ENCODE data around the gene SOBP.

SOBP gene

DNA sequence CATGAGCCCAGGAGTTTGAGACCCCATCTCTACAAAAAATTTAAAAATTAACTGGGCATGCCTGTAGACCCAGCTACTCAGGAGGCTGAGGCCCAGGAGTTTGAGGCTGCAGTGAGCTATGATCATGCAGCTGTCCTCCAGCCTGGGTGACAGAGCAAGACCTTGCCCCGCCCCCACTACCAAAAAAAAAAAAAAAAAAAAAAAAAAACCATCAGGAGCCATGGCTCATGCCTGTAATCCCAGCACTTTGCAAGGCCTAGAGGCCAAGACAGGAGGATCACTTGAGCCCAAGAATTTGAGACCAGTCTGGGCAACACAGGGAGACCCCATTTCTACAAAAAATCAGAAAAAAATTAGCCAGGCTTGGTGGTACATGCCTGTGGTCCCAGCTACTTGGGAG lies 159.1 kb downstream of the SOBP start:
- Histone ChIP-seq H3K79me2 (ENCODE audit: control insufficient read depth, insufficient read depth, low read length, unreplicated experiment) (no peaks in the 10 kb centered on the region), H3K36me3 (ENCODE audit: insufficient read depth, low read length) (no peaks in the 10 kb centered on the region), H3K4me1 (ENCODE audit: control insufficient read depth, insufficient read depth, low read length, unreplicated experiment) (no peaks in the 10 kb centered on the region), H3K27me3 (ENCODE audit: insufficient read depth, low read length) (no peaks in the 10 kb centered on the region), H3K4me3 (ENCODE audit: low read depth, low read length) (no peak overlapping the region), H3K27ac (ENCODE audit: low read depth, low read length) (no peak overlapping the region), H2AFZ (ENCODE audit: low read length, unreplicated experiment) (no peak overlapping the region)

DNA sequence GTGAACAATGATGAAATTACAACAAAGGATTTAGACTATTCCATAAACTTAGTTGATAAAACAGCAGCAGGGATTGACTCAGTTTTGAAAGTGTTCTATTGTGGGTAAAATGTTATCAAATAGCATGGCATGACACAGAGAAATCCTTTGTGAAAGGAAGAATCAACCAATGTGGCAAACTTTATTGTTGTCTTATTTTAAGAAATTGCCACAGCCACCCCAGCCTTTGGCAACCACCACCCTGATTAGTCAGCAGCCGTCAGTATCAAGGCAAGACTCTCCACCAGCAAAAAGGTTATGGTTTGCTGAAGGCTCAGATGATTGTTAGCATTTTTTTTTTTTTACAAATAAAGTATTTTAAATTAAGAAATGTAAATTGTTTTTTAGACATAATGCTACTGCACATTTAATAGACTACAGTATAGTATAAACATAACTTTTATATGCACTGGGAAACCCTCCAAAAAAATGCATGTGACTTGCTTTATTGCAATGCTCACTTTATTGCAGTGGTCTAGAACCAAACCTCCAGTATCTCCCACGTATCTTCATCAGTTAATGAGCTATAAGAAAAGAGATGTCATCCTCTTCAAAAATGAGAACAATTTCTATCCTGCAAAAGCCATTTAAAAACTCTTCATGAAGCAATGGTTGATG lies 162.7 kb downstream of the SOBP start:
- no peak overlapping the region for H3K4me3 ChIP-seq (ENCODE audit: low read depth, low read length)
- no peaks in the 10 kb centered on the region for H3K36me3 ChIP-seq (ENCODE audit: insufficient read depth, low read length)
- no peaks in the 10 kb centered on the region for H3K79me2 ChIP-seq (ENCODE audit: control insufficient read depth, insufficient read depth, low read length, unreplicated experiment)
- H3K27ac ChIP-seq (ENCODE audit: low read depth, low read length): no peak overlapping the region
- no peaks in the 10 kb centered on the region for H3K4me1 ChIP-seq (ENCODE audit: control insufficient read depth, insufficient read depth, low read length, unreplicated experiment)
- no peak overlapping the region for H2AFZ ChIP-seq (ENCODE audit: low read length, unreplicated experiment)
- no peaks in the 10 kb centered on the region for H3K27me3 ChIP-seq (ENCODE audit: insufficient read depth, low read length)

DNA sequence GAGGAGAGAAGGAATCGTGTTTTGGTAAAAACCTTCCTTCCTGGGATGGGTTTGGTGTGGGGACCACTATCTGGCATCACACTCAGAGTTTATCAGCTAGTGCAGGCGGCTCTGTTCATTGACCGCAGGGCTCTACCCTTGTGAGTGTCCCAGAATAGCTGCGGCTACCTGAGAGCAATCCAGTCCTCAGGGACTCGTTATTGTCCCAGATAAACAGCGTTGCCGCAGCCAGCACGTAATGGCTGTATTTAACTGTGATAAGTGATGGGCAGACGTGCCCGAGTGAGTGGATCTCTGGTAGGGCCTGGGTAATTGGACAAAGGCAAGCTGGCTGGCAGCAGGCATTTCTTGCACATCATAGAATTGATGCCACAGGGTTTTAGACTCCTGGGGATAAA lies 163.3 kb downstream of the SOBP start:
- H3K27ac ChIP-seq (ENCODE audit: low read depth, low read length): no peak overlapping the region
- no peaks in the 10 kb centered on the region for H3K36me3 ChIP-seq (ENCODE audit: insufficient read depth, low read length)
- no peaks in the 10 kb centered on the region for H3K79me2 ChIP-seq (ENCODE audit: control insufficient read depth, insufficient read depth, low read length, unreplicated experiment)
- no peaks in the 10 kb centered on the region for H3K27me3 ChIP-seq (ENCODE audit: insufficient read depth, low read length)
- H3K4me3 ChIP-seq (ENCODE audit: low read depth, low read length): no peak overlapping the region
- no peaks in the 10 kb centered on the region for H3K4me1 ChIP-seq (ENCODE audit: control insufficient read depth, insufficient read depth, low read length, unreplicated experiment)
- H2AFZ ChIP-seq (ENCODE audit: low read length, unreplicated experiment): no peak overlapping the region

DNA sequence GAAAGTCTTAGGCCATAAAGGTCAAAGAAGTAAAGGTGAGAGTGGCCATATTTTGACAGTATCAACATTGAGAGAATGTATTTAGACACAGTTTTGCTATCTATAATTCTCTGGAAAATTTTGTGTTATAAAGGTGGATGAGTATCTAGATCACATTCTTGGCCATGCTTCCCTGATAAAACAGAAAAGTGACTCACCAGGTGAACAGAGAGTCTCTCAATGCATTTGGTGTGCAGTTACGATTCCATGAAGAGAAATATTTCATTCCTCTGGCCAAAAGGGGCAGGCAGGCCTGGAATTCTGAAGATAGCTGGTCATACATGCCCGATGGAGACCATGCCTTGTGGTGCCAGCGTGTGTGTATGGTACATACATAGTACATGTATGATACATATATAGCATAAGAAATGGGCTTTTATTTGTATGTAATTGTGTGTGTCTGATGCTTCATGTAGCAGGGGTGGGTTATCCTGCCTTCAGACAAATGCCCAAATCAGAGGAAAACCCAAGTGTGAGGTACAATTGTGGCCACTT lies 164.0 kb downstream of the SOBP start:
- Histone ChIP-seq H3K4me1 (ENCODE audit: control insufficient read depth, insufficient read depth, low read length, unreplicated experiment) (no peaks in the 10 kb centered on the region), H3K27ac (ENCODE audit: low read depth, low read length) (no peak overlapping the region), H3K36me3 (ENCODE audit: insufficient read depth, low read length) (no peaks in the 10 kb centered on the region)

DNA sequence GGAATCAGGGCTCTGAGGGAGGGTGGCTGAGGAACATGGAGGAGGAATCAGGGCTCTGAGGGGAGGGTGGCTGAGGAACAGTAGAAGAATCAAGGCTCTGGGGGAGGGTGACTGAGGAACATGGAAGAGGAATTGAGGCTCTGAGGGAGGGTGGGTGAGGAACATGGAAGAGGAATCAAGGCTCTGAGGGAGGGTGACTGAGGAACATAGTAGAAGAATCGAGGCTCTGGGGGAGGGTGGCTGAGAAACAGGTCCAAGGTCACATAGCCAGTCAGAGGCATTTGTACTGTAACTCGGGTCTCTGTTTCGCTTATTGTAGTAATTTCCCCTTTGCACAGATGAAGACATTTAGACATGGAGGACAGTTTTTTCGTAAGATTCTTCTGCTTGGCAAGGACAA lies 164.8 kb downstream of the SOBP start:
- Histone ChIP-seq H3K27ac (ENCODE audit: low read depth, low read length) (no peak overlapping the region), H3K36me3 (ENCODE audit: insufficient read depth, low read length) (no peaks in the 10 kb centered on the region), H2AFZ (ENCODE audit: low read length, unreplicated experiment) (no peak overlapping the region), H3K79me2 (ENCODE audit: control insufficient read depth, insufficient read depth, low read length, unreplicated experiment) (no peaks in the 10 kb centered on the region), H3K4me1 (ENCODE audit: control insufficient read depth, insufficient read depth, low read length, unreplicated experiment) (no peaks in the 10 kb centered on the region), H3K4me3 (ENCODE audit: low read depth, low read length) (no peak overlapping the region), H3K27me3 (ENCODE audit: insufficient read depth, low read length) (no peaks in the 10 kb centered on the region)

More for the DNA sequence above, 164.0 kb downstream of the SOBP start:
- Histone ChIP-seq H3K4me3 (ENCODE audit: low read depth, low read length) (no peak overlapping the region), H3K79me2 (ENCODE audit: control insufficient read depth, insufficient read depth, low read length, unreplicated experiment) (no peaks in the 10 kb centered on the region), H3K27me3 (ENCODE audit: insufficient read depth, low read length) (no peaks in the 10 kb centered on the region), H2AFZ (ENCODE audit: low read length, unreplicated experiment) (no peak overlapping the region)

DNA sequence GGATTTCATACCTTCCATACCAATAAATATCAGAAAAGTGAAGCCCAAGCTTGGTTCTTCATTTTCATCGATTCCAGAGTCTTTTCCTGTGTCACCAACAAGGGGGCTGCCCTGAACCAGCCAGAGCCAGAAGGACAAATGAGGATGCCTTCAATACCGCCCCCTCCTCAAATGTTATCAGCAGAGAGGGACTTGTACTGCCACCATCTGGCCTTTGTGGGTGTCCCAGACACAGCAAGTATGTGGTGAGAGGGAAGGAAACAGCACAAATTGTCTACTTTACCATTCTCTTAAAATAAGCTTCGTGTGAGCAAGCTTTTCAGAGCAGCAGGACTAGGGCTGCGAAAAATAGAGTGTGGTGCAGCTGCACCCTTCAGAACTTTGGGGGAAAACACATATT lies 165.3 kb downstream of the SOBP start:
- Histone ChIP-seq H3K27ac (ENCODE audit: low read depth, low read length) (no peak overlapping the region), H3K4me3 (ENCODE audit: low read depth, low read length) (no peak overlapping the region)

DNA sequence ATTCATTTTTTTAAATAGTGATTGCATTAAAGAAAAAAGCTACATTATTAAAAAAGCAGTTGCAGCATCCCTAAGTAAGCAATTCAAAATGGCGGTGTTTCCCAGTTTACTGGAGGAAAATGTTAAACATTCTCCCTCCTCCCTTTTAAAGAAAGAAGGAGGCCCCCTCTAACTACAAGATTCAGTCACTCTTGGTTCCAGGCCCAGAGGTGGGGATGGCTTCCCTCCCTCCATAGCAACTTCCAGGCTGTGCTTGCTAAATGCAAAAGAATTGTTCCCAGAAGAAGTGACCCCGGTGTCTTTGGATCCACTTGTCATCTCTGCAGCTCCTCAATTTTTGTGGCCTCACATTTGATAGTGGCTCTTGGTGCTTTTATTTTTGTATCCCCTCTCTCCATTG lies 165.9 kb downstream of the SOBP start:
- Histone ChIP-seq H3K4me3 (ENCODE audit: low read depth, low read length) (no peak overlapping the region), H3K79me2 (ENCODE audit: control insufficient read depth, insufficient read depth, low read length, unreplicated experiment) (no peaks in the 10 kb centered on the region), H3K27me3 (ENCODE audit: insufficient read depth, low read length) (no peaks in the 10 kb centered on the region), H3K27ac (ENCODE audit: low read depth, low read length) (no peak overlapping the region), H2AFZ (ENCODE audit: low read length, unreplicated experiment) (no peak overlapping the region), H3K36me3 (ENCODE audit: insufficient read depth, low read length) (no peaks in the 10 kb centered on the region), H3K4me1 (ENCODE audit: control insufficient read depth, insufficient read depth, low read length, unreplicated experiment) (no peaks in the 10 kb centered on the region)

More for the DNA sequence above, 165.3 kb downstream of the SOBP start:
- Histone ChIP-seq H3K36me3 (ENCODE audit: insufficient read depth, low read length) (no peaks in the 10 kb centered on the region), H3K27me3 (ENCODE audit: insufficient read depth, low read length) (no peaks in the 10 kb centered on the region), H2AFZ (ENCODE audit: low read length, unreplicated experiment) (no peak overlapping the region), H3K79me2 (ENCODE audit: control insufficient read depth, insufficient read depth, low read length, unreplicated experiment) (no peaks in the 10 kb centered on the region), H3K4me1 (ENCODE audit: control insufficient read depth, insufficient read depth, low read length, unreplicated experiment) (no peaks in the 10 kb centered on the region)

DNA sequence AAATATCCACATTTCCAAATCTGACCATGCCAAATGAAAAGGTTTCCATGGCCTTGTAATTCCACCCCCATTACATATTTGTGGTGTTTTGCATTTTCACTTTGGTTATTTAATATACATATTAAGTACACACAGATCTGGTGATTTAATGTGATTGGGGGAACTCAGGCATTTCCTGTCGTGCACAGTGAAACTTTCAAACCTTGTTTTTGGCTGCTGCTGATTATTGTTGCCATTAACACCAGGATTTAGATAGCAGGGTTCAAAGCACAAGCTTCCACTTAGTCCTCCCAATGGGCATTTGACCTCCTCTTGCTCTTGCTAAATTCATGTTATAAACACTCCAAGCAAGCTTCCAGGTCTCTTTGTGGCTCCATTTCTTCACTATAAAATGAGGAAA lies 166.5 kb downstream of the SOBP start:
- Histone ChIP-seq H3K79me2 (ENCODE audit: control insufficient read depth, insufficient read depth, low read length, unreplicated experiment) (no peaks in the 10 kb centered on the region), H2AFZ (ENCODE audit: low read length, unreplicated experiment) (no peak overlapping the region), H3K4me3 (ENCODE audit: low read depth, low read length) (no peak overlapping the region), H3K27ac (ENCODE audit: low read depth, low read length) (no peak overlapping the region), H3K4me1 (ENCODE audit: control insufficient read depth, insufficient read depth, low read length, unreplicated experiment) (no peaks in the 10 kb centered on the region), H3K27me3 (ENCODE audit: insufficient read depth, low read length) (no peaks in the 10 kb centered on the region), H3K36me3 (ENCODE audit: insufficient read depth, low read length) (no peaks in the 10 kb centered on the region)

DNA sequence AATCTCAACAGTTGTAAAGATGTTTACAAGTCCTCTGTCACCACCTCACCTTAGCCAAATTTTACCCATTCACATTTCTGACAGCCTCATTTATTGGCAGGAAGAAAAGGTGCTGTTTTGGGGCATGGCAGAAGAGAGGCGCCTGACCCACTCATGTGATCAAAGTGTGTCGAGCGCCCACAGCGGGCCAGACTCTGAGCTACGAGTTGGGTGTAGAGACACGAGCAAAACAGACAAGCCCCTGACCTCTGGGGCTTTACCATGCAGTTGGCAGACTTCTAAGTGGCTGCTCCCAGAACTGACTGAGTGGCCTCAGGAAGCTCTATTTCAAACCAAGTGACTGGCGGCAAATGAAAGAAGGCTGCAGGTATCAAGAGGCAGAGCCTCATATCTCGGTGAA lies 167.0 kb downstream of the SOBP start:
- Histone ChIP-seq H2AFZ (ENCODE audit: low read length, unreplicated experiment) (no peak overlapping the region), H3K27ac (ENCODE audit: low read depth, low read length) (no peak overlapping the region), H3K79me2 (ENCODE audit: control insufficient read depth, insufficient read depth, low read length, unreplicated experiment) (no peaks in the 10 kb centered on the region), H3K36me3 (ENCODE audit: insufficient read depth, low read length) (no peaks in the 10 kb centered on the region), H3K4me3 (ENCODE audit: low read depth, low read length) (no peak overlapping the region), H3K4me1 (ENCODE audit: control insufficient read depth, insufficient read depth, low read length, unreplicated experiment) (no peaks in the 10 kb centered on the region), H3K27me3 (ENCODE audit: insufficient read depth, low read length) (no peaks in the 10 kb centered on the region)

DNA sequence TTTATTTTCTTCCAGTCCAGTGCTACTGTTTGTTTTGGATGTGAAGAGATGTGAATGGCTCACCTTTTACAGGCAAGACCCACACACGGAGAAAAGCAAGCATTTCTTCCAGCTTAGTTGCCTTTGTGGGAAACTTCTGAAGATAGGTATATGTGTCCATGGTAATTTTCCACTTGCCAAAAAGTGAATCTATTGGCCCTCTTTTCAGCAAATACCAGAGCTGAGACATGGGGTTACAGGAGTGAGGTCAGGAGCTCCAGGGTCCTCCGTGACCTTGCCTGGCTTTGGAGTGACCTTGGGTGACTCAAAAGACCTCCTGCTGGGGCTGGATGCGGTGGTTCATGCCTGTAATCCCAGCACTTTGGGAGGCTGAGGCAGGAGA lies 167.4 kb downstream of the SOBP start:
- Histone ChIP-seq H3K4me1 (ENCODE audit: control insufficient read depth, insufficient read depth, low read length, unreplicated experiment) (no peaks in the 10 kb centered on the region), H3K36me3 (ENCODE audit: insufficient read depth, low read length) (no peaks in the 10 kb centered on the region), H3K4me3 (ENCODE audit: low read depth, low read length) (no peak overlapping the region; the same call in 1 of the 2 replicates), H3K79me2 (ENCODE audit: control insufficient read depth, insufficient read depth, low read length, unreplicated experiment) (no peaks in the 10 kb centered on the region), H3K27me3 (ENCODE audit: insufficient read depth, low read length) (no peaks in the 10 kb centered on the region), H3K27ac (ENCODE audit: low read depth, low read length) (no peak overlapping the region), H2AFZ (ENCODE audit: low read length, unreplicated experiment) (no peak overlapping the region)

DNA sequence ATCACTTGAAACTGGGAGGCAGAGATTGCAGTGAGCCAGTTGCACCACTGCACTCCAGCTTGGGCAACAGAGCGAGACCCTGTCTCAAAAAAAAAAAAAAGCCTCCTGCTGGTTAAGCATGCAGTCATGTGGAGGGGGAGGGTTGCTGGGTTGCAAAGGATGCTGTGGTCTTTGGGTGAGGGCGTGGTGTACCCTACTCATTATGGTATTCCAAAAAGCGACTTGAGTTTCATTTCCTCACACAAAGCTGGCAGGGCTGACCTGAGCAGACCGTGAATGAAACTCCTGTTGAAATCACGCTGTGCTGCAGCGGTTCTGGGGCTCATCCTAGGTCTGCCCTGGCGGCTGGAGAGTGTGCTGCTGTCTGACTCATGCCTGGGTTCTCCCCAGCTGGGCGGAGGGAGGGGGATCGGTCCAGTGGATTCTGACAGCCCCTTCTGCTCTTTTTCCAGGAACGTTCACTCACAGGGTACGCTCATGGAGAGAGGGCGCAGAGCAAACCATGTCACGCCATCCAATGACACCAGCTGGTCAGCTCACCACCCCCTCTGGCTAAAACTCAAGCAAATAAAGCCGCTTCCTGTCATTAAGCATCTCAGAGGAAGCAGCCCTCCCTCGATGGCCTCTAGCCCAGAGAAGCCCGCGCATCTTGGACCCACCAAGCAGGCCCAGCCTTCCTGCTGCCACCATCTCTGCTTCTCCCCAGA lies 168.0 kb downstream of the SOBP start:
- Histone ChIP-seq H3K27ac (ENCODE audit: low read depth, low read length) (no peak overlapping the region), H2AFZ (ENCODE audit: low read length, unreplicated experiment) (peak overlapping the region; percentile 14), H3K27me3 (ENCODE audit: insufficient read depth, low read length) (no peaks in the 10 kb centered on the region), H3K4me3 (ENCODE audit: low read depth, low read length) (peak overlapping the region; percentile 16; the same call in 1 of the 2 replicates), H3K79me2 (ENCODE audit: control insufficient read depth, insufficient read depth, low read length, unreplicated experiment) (no peaks in the 10 kb centered on the region), H3K4me1 (ENCODE audit: control insufficient read depth, insufficient read depth, low read length, unreplicated experiment) (no peaks in the 10 kb centered on the region), H3K36me3 (ENCODE audit: insufficient read depth, low read length) (no peaks in the 10 kb centered on the region)

All from ACC112 (cell line).